Measurements from ENCODE around the gene MOV10L1. TPM values are rescaled to one million over a fixed set of nuclear protein-coding genes. Genes with fewer than 3 reads are reported as not detected.
"Not testable (repeated sequence)": the region's sequence is repeated elsewhere in the genome, so short reads cannot be mapped to it uniquely, and the experiment has no call there.

The MOV10L1 gene
- total and polyA plus RNA-seq, 2 experiments from 2014 or later: 0.73 to 1.8 TPM

GRCh38 chr22:50145721-50146438, 56.1 kb downstream of the MOV10L1 start (continued):
- TF ChIP-seq, protein P1, sequence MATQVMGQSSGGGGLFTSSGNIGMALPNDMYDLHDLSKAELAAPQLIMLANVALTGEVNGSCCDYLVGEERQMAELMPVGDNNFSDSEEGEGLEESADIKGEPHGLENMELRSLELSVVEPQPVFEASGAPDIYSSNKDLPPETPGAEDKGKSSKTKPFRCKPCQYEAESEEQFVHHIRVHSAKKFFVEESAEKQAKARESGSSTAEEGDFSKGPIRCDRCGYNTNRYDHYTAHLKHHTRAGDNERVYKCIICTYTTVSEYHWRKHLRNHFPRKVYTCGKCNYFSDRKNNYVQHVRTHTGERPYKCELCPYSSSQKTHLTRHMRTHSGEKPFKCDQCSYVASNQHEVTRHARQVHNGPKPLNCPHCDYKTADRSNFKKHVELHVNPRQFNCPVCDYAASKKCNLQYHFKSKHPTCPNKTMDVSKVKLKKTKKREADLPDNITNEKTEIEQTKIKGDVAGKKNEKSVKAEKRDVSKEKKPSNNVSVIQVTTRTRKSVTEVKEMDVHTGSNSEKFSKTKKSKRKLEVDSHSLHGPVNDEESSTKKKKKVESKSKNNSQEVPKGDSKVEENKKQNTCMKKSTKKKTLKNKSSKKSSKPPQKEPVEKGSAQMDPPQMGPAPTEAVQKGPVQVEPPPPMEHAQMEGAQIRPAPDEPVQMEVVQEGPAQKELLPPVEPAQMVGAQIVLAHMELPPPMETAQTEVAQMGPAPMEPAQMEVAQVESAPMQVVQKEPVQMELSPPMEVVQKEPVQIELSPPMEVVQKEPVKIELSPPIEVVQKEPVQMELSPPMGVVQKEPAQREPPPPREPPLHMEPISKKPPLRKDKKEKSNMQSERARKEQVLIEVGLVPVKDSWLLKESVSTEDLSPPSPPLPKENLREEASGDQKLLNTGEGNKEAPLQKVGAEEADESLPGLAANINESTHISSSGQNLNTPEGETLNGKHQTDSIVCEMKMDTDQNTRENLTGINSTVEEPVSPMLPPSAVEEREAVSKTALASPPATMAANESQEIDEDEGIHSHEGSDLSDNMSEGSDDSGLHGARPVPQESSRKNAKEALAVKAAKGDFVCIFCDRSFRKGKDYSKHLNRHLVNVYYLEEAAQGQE (IDR thresholded peaks at IDR 0.05; ENCODE audit: unreplicated experiment): no peak
- TF ChIP-seq NANOG (IDR thresholded peaks at IDR 0.05; ENCODE audit: borderline replicate concordance): no peak
- no peak for TF ChIP-seq JUNB (IDR thresholded peaks at IDR 0.05; ENCODE audit: unreplicated experiment)
- no peak for TF ChIP-seq EZH2 (IDR thresholded peaks at IDR 0.05; ENCODE audit: low read depth, unreplicated experiment)
- TF ChIP-seq POLR2AphosphoS5 (IDR thresholded peaks at IDR 0.05; ENCODE audit: low read depth): no peak

GRCh38 chr22:50146439-50147238, 56.8 kb downstream of the MOV10L1 start:
- Mint-ChIP-seq H3K36me3 (ENCODE audit: low read depth) (no peaks in the 10 kb centered on the region), H3K9me3 (no peaks in the 10 kb centered on the region), H3K27ac (no peak overlapping the region), H3K27me3 (ENCODE audit: insufficient read depth, low read depth, poor library complexity) (peaks cover 15% of the 10 kb centered on the region), H3K4me3 (peak overlapping the region; percentile 46), H3K4me1 (peaks cover 6% of the 10 kb centered on the region)
- no peaks in the 10 kb centered on the region for H3K27me3 ChIP-seq (ENCODE audit: insufficient read depth)
- no peaks in the 10 kb centered on the region for H3K36me3 ChIP-seq (ENCODE audit: insufficient read depth)
- H3K4me1 ChIP-seq (ENCODE audit: insufficient read depth): no peaks in the 10 kb centered on the region
- DNase-seq (ENCODE audit: low spot score) (no peak), ATAC-seq (no peak)
- no peak for TF ChIP-seq ZNF114 (CRISPR knock-in tag; IDR thresholded peaks at IDR 0.05)
- TF ChIP-seq CTCF (conservative IDR thresholded peaks at IDR 0.05; ENCODE audit: low read depth in 2 of 2): peak in 1 of 2 experiments; percentile 28; a peak in 1 of 4 replicates
- H2AFZ ChIP-seq: no peak overlapping the region
- no peaks in the 10 kb centered on the region for H3F3A ChIP-seq (replicated peaks; ENCODE audit: low read depth)
- H3K4me2 ChIP-seq: no peak overlapping the region
- H3K9me2 ChIP-seq (ENCODE audit: insufficient read depth): no peaks in the 10 kb centered on the region
- H3K79me2 ChIP-seq (replicated peaks; ENCODE audit: insufficient read depth): no peaks in the 10 kb centered on the region
- no peaks in the 10 kb centered on the region for H4K20me1 ChIP-seq (replicated peaks; ENCODE audit: insufficient read depth)
- no peak overlapping the region for H3K4me3 ChIP-seq
- no peak overlapping the region for H3K27ac ChIP-seq (ENCODE audit: low read depth)

DNA sequence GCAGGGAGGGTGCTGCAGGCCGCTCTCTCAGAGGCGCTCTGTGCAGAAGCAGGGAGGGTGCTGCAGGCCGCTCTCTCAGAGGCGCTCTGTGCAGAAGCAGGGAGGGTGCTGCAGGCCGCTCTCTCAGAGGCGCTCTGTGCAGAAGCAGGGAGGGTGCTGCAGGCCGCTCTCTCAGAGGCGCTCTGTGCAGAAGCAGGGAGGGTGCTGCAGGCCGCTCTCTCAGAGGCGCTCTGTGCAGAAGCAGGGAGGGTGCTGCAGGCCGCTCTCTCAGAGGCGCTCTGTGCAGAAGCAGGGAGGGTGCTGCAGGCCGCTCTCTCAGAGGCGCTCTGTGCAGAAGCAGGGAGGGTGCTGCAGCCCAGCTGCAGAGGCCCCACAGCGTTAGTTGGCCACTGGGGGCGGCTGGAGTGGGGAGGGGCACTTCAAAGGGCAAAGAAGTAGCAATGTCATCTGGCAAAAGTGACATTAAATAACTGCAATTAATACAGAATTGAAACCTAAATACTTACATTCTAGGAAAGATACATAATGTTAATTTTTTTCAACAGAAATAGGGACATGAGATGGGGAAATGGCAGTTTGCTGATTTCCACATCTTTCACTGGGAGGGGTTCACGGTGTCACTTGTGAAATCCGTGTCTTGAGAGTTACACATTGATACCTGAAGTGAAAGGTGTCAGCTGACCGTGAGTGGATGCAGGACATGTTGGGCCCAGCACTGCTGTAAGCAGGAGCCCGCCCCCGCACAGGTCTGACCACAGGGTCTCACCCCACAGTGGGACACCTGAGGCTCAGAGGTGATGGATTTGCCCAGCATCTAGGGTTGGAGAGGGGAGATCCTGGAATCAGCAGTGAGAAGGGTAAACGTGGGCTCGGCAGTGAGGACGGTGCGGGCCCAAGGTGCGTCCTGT, 57.7 kb downstream of the MOV10L1 start:
- not testable (repeated sequence) for DNase-seq (ENCODE audit: low spot score); H3K27me3 ChIP-seq (ENCODE audit: insufficient read depth); H4K20me1 ChIP-seq (replicated peaks; ENCODE audit: insufficient read depth); H3K4me3 Mint-ChIP-seq; H3K27ac Mint-ChIP-seq; H3K9me2 ChIP-seq (ENCODE audit: insufficient read depth); H3K9me3 Mint-ChIP-seq; H3K4me1 Mint-ChIP-seq; H3F3A ChIP-seq (replicated peaks; ENCODE audit: low read depth); H3K79me2 ChIP-seq (replicated peaks; ENCODE audit: insufficient read depth); H3K4me1 ChIP-seq (ENCODE audit: insufficient read depth); H3K27ac ChIP-seq (ENCODE audit: low read depth); H3K4me2 ChIP-seq; H3K4me3 ChIP-seq; ATAC-seq; H3K36me3 Mint-ChIP-seq (ENCODE audit: low read depth); H2AFZ ChIP-seq; H3K36me3 ChIP-seq (ENCODE audit: insufficient read depth)
- peaks cover 14% of the 10 kb centered on the region for H3K27me3 Mint-ChIP-seq (ENCODE audit: insufficient read depth, low read depth, poor library complexity)

All from GM23338 (cell line).